Spleen (tissue), 11 donors: ENCODE results near the gene VAV2. TPM values are rescaled to one million over a fixed set of nuclear protein-coding genes. Genes with fewer than 3 reads are reported as not detected.
A peak's percentile ranks its signal among the peaks of the same experiment; 100 is the strongest.

ENCODE experiments used
- DNase-seq: peaks from one replicate; pipeline ENCODE4 v3.0.0-alpha.2; 2020
- H3K27ac ChIP-seq, 8 donors: fragments of 200-600 bp; sonication (generic) in 7 of 8; 1 replicate in 4 of 8; 2 replicates in 4 of 8; pipeline versions ENCODE4 v1.5.0 to v1.8.0; 2016 to 2021; ENCODE audit warnings: inconsistent platforms in 4 of 8, mild to moderate bottlenecking in 4 of 8, moderate library complexity in 1 of 8
- H3K27me3 ChIP-seq, 7 donors: fragments of 200-600 bp; sonication (generic) in 6 of 7; replicated peaks in 1 of 7; 1 replicate in 4 of 7; 2 replicates in 3 of 7; pipeline versions ENCODE4 v1.5.0 to v1.8.0; 2016 to 2021; ENCODE audit warnings: inconsistent platforms in 3 of 7, mild to moderate bottlenecking in 1 of 7
- H3K36me3 ChIP-seq, 6 donors: fragments of 200-600 bp; sonication (generic) in 5 of 6; 1 replicate in 4 of 6; 2 replicates in 2 of 6; pipeline versions ENCODE4 v1.5.0 to v1.8.0; 2016 to 2021; ENCODE audit warnings: inconsistent platforms in 2 of 6
- H3K4me1 ChIP-seq, 6 donors: fragments of 200-600 bp; sonication (generic) in 5 of 6; 1 replicate in 3 of 6; 2 replicates in 3 of 6; pipeline versions ENCODE4 v1.5.0 to v1.8.0; 2016 to 2021; ENCODE audit warnings: inconsistent platforms in 3 of 6
- H3K4me3 ChIP-seq, 8 donors: fragments of 200-600 bp; sonication (generic) in 7 of 8; 1 replicate in 4 of 8; 2 replicates in 4 of 8; pipeline versions ENCODE4 v1.5.0 to v1.8.0; 2016 to 2021; ENCODE audit warnings: inconsistent platforms in 4 of 8, mild to moderate bottlenecking in 4 of 8, moderate library complexity in 2 of 8
- H3K9me3 ChIP-seq, 8 donors: fragments of 200-600 bp; sonication (generic) in 7 of 8; 1 replicate in 4 of 8; 2 replicates in 4 of 8; pipeline versions ENCODE4 v1.5.0 to v1.8.0; 2016 to 2021; ENCODE audit warnings: inconsistent platforms in 4 of 8
- POLR2A ChIP-seq, 3 donors: fragments of 450-650 bp; IDR thresholded peaks; one replicate each; pipeline ENCODE4 v1.5.1; 2017; ENCODE audit warnings: antibody characterized with exemption in 3 of 3, mild to moderate bottlenecking in 1 of 3
- POLR2AphosphoS5 ChIP-seq, 3 donors: sonication (generic); formaldehyde crosslinking; IDR thresholded peaks; one replicate each; pipeline ENCODE4 v1.5.1; 2017; ENCODE audit warnings: antibody characterized with exemption in 3 of 3
- WGBS, 5 donors: extraction: QIAGEN DNeasy Blood & Tissue Kit in 3 of 5; methylation state at CpG; one replicate each; pipeline versions ENCODE4 v1.1.5 to v1.1.7; 2013 to 2018; 5-methylcytosine and 5-hydroxymethylcytosine counted together
- intact Hi-C: fragments of 100-400 bp; cut with DNase I; formaldehyde crosslinking; loops from one replicate; pipeline ENCODE4 v1.15.0; 2023; ENCODE audit warnings: low total_unique reads
- polyA plus RNA-seq, 3 donors: library from polyadenylated mRNA; stranded (reverse); fragments of 200-250 nt; gene quantifications; one replicate each; pipeline ENCODE4 v1.2.1, GENCODE V29; 2013
- total RNA-seq, 7 donors: library from RNA; depleted of rRNA in 3 of 7; stranded (reverse); fragments of >200 nt in 3 of 7; fragmentation: NEBNext Ultra II Directional in 4 of 7; extraction: Animal tissue kit (Norgen Biotek cat#: 25700) in 4 of 7; gene quantifications; one replicate each; pipeline versions ENCODE4 v1.1.0 to v1.2.1, GENCODE V29; 2016 to 2021
- TF ChIP-seq, protein P1 (sequence below), 11 experiments: fragments of 200-600 bp in 7 of 11; fragments of 450-650 bp in 4 of 11; sonication (generic) in 4 of 11; IDR thresholded peaks in 8 of 11; conservative IDR thresholded peaks in 3 of 11; 1 replicate in 7 of 11; 2 replicates in 4 of 11; pipeline versions ENCODE4 v1.4.0 to v1.8.0; 2016 to 2021; ENCODE audit warnings: antibody characterized with exemption in 11 of 11, inconsistent platforms in 4 of 11, mild to moderate bottlenecking in 1 of 11
- donor health status: healthy with polysubstance abuse.
- donor health status: DM: no; HTN: no; CAD: no; lungs with moderate emphysema.
- donor health status: DM: no; HTN: no; CAD: no.
- donor health status: Bipolar disorder and iron deficiency.
- donor health status: healthy.
- donor health status: DM: no; HTN: no; CAD: no.
- donor health status: DM: yes; HTN: yes; CAD: no.

VAV2 gene
- total and polyA plus RNA-seq, 10 donors: 14.2 to 39.2 (median 23.3) TPM

DNA sequence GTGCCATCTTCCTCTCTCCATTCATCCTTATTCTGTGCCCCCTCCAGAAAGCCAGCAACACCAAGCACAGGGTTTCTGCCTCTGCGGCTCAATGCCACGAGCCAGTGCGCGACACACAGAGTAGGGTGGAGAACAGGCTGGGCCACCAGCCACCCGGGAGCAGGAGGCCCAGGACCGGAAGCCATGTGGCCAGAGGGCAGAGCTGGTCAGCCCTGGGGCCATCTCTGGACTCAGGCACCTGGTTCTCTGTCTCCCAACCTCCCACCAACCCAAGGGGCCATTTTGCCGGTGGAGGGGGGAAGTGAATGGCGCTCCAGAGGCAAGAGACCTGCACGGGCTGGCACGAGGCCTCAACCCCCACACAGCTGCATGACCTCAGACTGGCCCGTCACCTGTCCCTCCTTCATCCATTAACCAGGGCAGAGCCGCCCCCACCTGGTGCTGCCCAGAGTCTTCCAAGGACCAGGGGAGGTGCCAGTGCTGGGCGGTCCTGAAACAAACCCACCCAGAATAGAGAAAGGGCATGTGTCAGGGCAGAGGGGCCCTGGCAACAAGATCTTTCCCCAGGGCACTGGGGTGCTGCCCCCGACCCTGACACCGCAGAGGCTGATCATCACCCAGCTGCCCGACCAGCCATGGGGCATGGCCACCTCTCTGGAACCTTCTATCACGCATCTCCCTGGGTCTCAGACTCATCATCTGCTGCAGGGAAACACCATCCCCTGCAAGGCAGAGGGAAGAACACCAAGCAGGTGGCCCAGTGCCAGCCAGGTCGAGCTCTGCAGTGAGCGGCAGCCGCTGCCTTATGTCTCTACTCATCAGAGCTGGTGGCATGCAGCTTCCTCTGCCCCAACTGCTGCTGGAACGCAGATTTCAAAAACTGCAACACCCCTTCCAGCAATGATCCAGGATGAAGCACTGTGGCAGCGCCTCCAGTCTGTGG lies 11.9 kb downstream of the VAV2 start:
- 68 to 82% (median 78%) methylated on average over 13 to 22 of the region's 22 CpGs for WGBS, 5 donors
- Histone ChIP-seq H3K4me3 (peak overlapping the region in 1 of 8 donors; percentile 56), H3K27ac (peak overlapping the region in 5 of 8 donors; percentile 40 to 76 (median 64)), H3K4me1 (peaks cover 13 to 88% (median 34%) of the 10 kb centered on the region in 6 donors), H3K36me3 (no peaks in the 10 kb centered on the region), H3K27me3 (peaks cover 0 to 13% (median 0%) of the 10 kb centered on the region in 7 donors), H3K9me3 (no peaks in the 10 kb centered on the region)
- intact Hi-C loops: no loop called here
- TF ChIP-seq, protein P1, sequence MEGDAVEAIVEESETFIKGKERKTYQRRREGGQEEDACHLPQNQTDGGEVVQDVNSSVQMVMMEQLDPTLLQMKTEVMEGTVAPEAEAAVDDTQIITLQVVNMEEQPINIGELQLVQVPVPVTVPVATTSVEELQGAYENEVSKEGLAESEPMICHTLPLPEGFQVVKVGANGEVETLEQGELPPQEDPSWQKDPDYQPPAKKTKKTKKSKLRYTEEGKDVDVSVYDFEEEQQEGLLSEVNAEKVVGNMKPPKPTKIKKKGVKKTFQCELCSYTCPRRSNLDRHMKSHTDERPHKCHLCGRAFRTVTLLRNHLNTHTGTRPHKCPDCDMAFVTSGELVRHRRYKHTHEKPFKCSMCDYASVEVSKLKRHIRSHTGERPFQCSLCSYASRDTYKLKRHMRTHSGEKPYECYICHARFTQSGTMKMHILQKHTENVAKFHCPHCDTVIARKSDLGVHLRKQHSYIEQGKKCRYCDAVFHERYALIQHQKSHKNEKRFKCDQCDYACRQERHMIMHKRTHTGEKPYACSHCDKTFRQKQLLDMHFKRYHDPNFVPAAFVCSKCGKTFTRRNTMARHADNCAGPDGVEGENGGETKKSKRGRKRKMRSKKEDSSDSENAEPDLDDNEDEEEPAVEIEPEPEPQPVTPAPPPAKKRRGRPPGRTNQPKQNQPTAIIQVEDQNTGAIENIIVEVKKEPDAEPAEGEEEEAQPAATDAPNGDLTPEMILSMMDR (IDR thresholded peaks at IDR 0.05 in 8 of 11, conservative IDR thresholded peaks at IDR 0.05 in 3 of 11): no peak
- no peak for TF ChIP-seq POLR2A (IDR thresholded peaks at IDR 0.05)
- TF ChIP-seq POLR2AphosphoS5 (IDR thresholded peaks at IDR 0.05): no peak
- peak; percentile 70 for DNase-seq

DNA sequence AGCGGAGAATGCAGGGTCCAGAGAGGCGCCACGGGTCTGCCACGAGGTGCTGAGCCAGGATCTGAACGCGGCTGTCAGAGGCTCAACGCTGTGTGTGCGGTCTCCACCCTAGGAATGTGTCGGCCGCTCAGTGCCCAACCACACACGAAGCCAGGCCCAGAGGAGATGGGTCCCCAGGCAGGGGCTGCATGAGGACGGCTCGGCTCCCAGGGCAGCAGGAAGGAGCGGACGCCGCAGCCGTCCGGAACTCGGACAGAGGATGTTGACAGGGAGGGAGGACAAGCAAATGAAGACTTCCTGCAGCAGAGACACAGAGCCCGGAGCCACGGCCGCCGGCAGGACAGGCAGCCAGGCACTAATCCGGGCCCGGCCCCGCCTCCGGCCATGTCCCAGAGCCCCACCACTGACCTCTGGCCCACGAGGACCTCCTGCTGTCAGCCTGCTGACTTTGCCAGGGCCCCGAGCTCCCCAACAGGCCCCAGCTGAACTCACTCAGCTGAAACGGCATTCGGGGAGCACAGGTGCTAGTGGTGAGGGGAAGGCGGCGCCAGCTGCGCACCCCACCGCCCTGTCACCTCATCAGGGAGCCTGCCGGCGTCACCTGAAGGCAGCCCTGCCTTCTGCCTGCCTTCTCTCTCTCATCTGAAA lies 12.7 kb downstream of the VAV2 start:
- intact Hi-C loops: no loop called here
- 36 to 60% (median 40%) methylated on average over 22 to 37 of the region's 37 CpGs for WGBS, 5 donors
- Histone ChIP-seq H3K27ac (peak overlapping the region in 7 of 8 donors; percentile 17 to 76 (median 61)), H3K36me3 (no peaks in the 10 kb centered on the region), H3K4me3 (peak overlapping the region in 3 of 8 donors; percentile 3 to 56 (median 18)), H3K27me3 (peaks cover 0 to 13% (median 0%) of the 10 kb centered on the region in 7 donors), H3K9me3 (no peaks in the 10 kb centered on the region), H3K4me1 (peaks cover 13 to 91% (median 38%) of the 10 kb centered on the region in 6 donors)
- TF ChIP-seq POLR2AphosphoS5 (IDR thresholded peaks at IDR 0.05) (peak; percentile 12 to 77 (median 73)), POLR2A (IDR thresholded peaks at IDR 0.05) (no peak)
- peak; percentile 84 for DNase-seq

DNA sequence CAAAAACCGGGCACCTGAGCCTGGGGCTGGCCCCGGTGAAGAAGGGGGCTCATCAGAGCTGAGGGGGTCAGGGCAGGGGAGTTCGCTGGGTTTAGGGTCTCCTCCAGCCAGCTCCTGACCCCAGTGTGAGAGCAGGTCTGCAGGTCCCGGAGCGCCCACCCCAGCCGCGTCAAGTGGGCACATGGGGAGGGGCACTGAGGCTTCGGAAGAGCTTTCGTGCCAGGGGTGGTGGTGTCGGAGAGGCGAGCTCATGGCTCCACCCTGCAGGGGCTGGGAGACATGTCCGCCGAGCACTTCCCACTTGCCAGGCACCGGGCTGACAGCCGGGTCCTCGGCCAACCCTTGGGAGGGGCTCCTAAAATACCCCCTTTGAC lies 13.2 kb downstream of the VAV2 start:
- intact Hi-C loops: no loop called here
- H3K9me3 ChIP-seq: no peaks in the 10 kb centered on the region
- H3K27me3 ChIP-seq: peaks cover 0 to 13% (median 0%) of the 10 kb centered on the region in 7 donors
- peak overlapping the region in 6 of 8 donors; percentile 17 to 76 (median 62) for H3K27ac ChIP-seq
- H3K36me3 ChIP-seq: no peaks in the 10 kb centered on the region
- peak overlapping the region in 3 of 8 donors; percentile 3 to 56 (median 18) for H3K4me3 ChIP-seq
- WGBS, 5 donors: 73 to 86% (median 75%) methylated on average over 9 to 16 of the region's 16 CpGs
- no peak for DNase-seq
- peaks cover 19 to 96% (median 43%) of the 10 kb centered on the region in 6 donors for H3K4me1 ChIP-seq
- TF ChIP-seq POLR2A (IDR thresholded peaks at IDR 0.05) (no peak), POLR2AphosphoS5 (IDR thresholded peaks at IDR 0.05) (no peak)
- TF ChIP-seq, protein P1 (IDR thresholded peaks at IDR 0.05 in 8 of 11, conservative IDR thresholded peaks at IDR 0.05 in 3 of 11): no peak

DNA sequence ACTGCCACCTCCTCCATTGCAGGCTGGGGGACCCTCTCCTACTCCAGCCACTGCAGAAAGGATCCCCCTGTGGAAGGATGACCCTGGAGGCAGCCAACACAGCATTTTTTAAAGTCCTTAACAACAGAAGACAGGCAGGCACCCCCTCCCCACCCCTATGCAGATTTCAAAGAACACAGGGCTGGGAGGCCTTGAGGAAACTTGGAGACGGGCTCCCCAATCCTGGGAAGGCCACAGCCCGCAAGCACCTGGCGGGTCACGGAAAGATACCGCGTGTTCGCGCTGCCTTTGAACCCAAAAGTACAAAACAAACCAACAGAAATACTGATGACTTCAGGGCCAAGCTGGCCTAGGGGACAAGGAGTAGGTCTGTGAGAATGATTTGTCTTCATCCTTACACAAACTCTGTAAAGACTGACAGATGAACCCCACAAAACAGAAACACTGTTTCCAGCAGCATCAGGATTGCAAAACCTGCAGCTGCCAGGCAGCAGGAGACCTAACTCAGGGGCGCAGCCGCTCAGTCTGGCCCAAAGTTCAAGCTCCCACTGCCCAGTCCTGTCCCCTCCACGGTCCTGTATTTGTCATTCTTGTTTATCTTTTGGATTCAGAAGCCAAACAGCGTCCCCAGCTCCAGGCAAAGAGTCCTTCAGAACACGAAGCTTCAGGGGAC lies 13.8 kb downstream of the VAV2 start:
- intact Hi-C loops: no loop called here
- H3K36me3 ChIP-seq: no peaks in the 10 kb centered on the region
- H3K27me3 ChIP-seq: peaks cover 0 to 12% (median 0%) of the 10 kb centered on the region in 7 donors
- 91 to 94% (median 93%) methylated on average over 13 of the region's 13 CpGs for WGBS, 5 donors
- H3K27ac ChIP-seq: peak overlapping the region in 3 of 8 donors; percentile 61 to 66 (median 64)
- H3K4me1 ChIP-seq: peaks cover 23 to 97% (median 48%) of the 10 kb centered on the region in 6 donors
- H3K4me3 ChIP-seq: no peak overlapping the region
- H3K9me3 ChIP-seq: no peaks in the 10 kb centered on the region
- TF ChIP-seq, protein P1 (IDR thresholded peaks at IDR 0.05 in 8 of 11, conservative IDR thresholded peaks at IDR 0.05 in 3 of 11): no peak
- no peak for TF ChIP-seq POLR2AphosphoS5 (IDR thresholded peaks at IDR 0.05)
- no peak for TF ChIP-seq POLR2A (IDR thresholded peaks at IDR 0.05)
- DNase-seq: peak; percentile 69
